Right lobe of liver (tissue), 4 donors: ENCODE measurements around the gene PLA2G4D.

Experiments
- POLR2A ChIP-seq: fragments of 450-650 bp; IDR thresholded peaks from one replicate; pipeline ENCODE4 v1.6.1; 2017; ENCODE audit warnings: antibody characterized with exemption, mild to moderate bottlenecking
- TF ChIP-seq, protein P1 (sequence below), 4 donors: fragments of 200-600 bp in 3 of 4; fragments of 450-650 bp in 1 of 4; IDR thresholded peaks; one replicate each; pipeline versions ENCODE4 v1.5.1 to v1.8.0; 2016 to 2022; ENCODE audit warnings: antibody characterized with exemption in 4 of 4, mild to moderate bottlenecking in 2 of 4
- donor health status: DM: no; HTN: no; CAD: no.
- donor health status: DM: no; HTN: no; CAD: no.
- donor health status: DM: no; HTN: yes; CAD: no.

GRCh38 chr15:42111924-42112323 is 17.6 kb upstream of the PLA2G4D start:
- TF ChIP-seq, protein P1, sequence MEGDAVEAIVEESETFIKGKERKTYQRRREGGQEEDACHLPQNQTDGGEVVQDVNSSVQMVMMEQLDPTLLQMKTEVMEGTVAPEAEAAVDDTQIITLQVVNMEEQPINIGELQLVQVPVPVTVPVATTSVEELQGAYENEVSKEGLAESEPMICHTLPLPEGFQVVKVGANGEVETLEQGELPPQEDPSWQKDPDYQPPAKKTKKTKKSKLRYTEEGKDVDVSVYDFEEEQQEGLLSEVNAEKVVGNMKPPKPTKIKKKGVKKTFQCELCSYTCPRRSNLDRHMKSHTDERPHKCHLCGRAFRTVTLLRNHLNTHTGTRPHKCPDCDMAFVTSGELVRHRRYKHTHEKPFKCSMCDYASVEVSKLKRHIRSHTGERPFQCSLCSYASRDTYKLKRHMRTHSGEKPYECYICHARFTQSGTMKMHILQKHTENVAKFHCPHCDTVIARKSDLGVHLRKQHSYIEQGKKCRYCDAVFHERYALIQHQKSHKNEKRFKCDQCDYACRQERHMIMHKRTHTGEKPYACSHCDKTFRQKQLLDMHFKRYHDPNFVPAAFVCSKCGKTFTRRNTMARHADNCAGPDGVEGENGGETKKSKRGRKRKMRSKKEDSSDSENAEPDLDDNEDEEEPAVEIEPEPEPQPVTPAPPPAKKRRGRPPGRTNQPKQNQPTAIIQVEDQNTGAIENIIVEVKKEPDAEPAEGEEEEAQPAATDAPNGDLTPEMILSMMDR (IDR thresholded peaks at IDR 0.05): no peak
- TF ChIP-seq POLR2A: no peak
